GM12892 (cell line): ENCODE results near the gene PDPK1. TPM values are rescaled to one million over a fixed set of nuclear protein-coding genes. Genes with fewer than 3 reads are reported as not detected.

Experiments used
- DNase-seq: peaks from one replicate; pipeline ENCODE4 v3.0.0; 2011; ENCODE audit not compliant: insufficient read length
- FAIRE-seq: peaks from 2 replicates; lab custom pipeline; 2011; peaks lifted over from hg19 to GRCh38; lab: Jason Lieb, UNC
- POLR2A ChIP-seq: IDR thresholded peaks from 2 replicates; pipeline ENCODE4 v1.6.1; 2011; ENCODE audit warnings: low read depth, low read length, control low read depth
- POLR2AphosphoS5 ChIP-seq: IDR thresholded peaks from 2 replicates; pipeline ENCODE4 v1.6.1; 2011; ENCODE audit warnings: low read depth, low read length, control low read depth
- TAF1 ChIP-seq: IDR thresholded peaks from 2 replicates; pipeline ENCODE4 v1.6.1; 2011; ENCODE audit warnings: low read depth, mild to moderate bottlenecking, control low read depth, low read length, borderline replicate concordance
- polyA plus RNA-seq: library from polyadenylated mRNA; unstranded; fragments of >200 nt; gene quantifications from one replicate; pipeline ENCODE4 v1.2.1, GENCODE V29; 2012; ENCODE audit warnings: missing spikeins, inconsistent platforms; ENCODE audit not compliant: missing spikeins

The PDPK1 gene
- 23.1 TPM for polyA plus RNA-seq

- TF ChIP-seq POLR2A (peak; percentile 74), TAF1 (no peak; the same call in 1 of the 2 replicates), POLR2AphosphoS5 (0 out of 2 replicates have a peak, but pooled peaks have one; percentile 24)
- DNase-seq = peak; percentile 91
- FAIRE-seq = peak; percentile 77
Observed at GRCh38 chr16:2537451-2538379, at the start of gene PDPK1. Gene PDPK1 (plus strand): TSS chr16:2538021. CDS start chr16:2538113, 92 bp downstream.

- no peak for TF ChIP-seq TAF1
- no peak for TF ChIP-seq POLR2A
- no peak for TF ChIP-seq POLR2AphosphoS5
- no peak for DNase-seq
- FAIRE-seq = no peak
Observed at GRCh38 chr16:2489581-2489980, 48.2 kb upstream of the PDPK1 start.

- TF ChIP-seq POLR2AphosphoS5 (no peak), TAF1 (no peak), POLR2A (no peak)
- DNase-seq (no peak), FAIRE-seq (no peak)
Observed at GRCh38 chr16:2490190-2491105, 47.4 kb upstream of the PDPK1 start.

- no peak for DNase-seq
- no peak for TF ChIP-seq POLR2A
- FAIRE-seq = no peak
Observed at GRCh38 chr16:2492292-2492691, 45.5 kb upstream of the PDPK1 start.

- DNase-seq = no peak
- TF ChIP-seq POLR2AphosphoS5 (no peak), TAF1 (no peak)
- FAIRE-seq = no peak
Observed at GRCh38 chr16:2493605-2494004, 44.2 kb upstream of the PDPK1 start.

GRCh38 chr16:2494616-2495015 lies 43.2 kb upstream of the PDPK1 start:
- FAIRE-seq (no peak), DNase-seq (no peak)
- no peak for TF ChIP-seq TAF1
- no peak for TF ChIP-seq POLR2A
- TF ChIP-seq POLR2AphosphoS5 = no peak

GRCh38 chr16:2495041-2495440 lies 42.8 kb upstream of the PDPK1 start:
- FAIRE-seq = no peak
- no peak for DNase-seq
- TF ChIP-seq TAF1 = no peak

GRCh38 chr16:2496223-2497115 lies 41.4 kb upstream of the PDPK1 start:
- TF ChIP-seq TAF1 = no peak
- TF ChIP-seq POLR2A = no peak
- no peak for TF ChIP-seq POLR2AphosphoS5
- no peak for DNase-seq
- FAIRE-seq = no peak

GRCh38 chr16:2497116-2497630 lies 40.6 kb upstream of the PDPK1 start:
- no peak for DNase-seq
- TF ChIP-seq POLR2AphosphoS5 (no peak), TAF1 (no peak), POLR2A (no peak)
- no peak for FAIRE-seq

GRCh38 chr16:2497695-2498484 lies 39.9 kb upstream of the PDPK1 start:
- DNase-seq = no peak
- FAIRE-seq = no peak

More at GRCh38 chr16:2497695-2498484, 39.9 kb upstream of the PDPK1 start:
- TF ChIP-seq POLR2A = no peak
- no peak for TF ChIP-seq POLR2AphosphoS5
- TF ChIP-seq TAF1 = no peak
